LNCaP clone FGC (cell line): ENCODE measurements around the gene HDAC4.

Source experiments
- DNase-seq: peaks from one replicate; pipeline ENCODE4 v3.0.0-alpha.2; 2011; ENCODE audit warnings: low read depth
- H3K4me3 ChIP-seq: 2 replicates; pipeline ENCODE4 v1.5.1; 2011; ENCODE audit warnings: mild to moderate bottlenecking, low read depth, low read length, control low read depth
- TF ChIP-seq, protein P1 (sequence below): IDR thresholded peaks from 2 replicates; pipeline ENCODE4 v1.5.1; 2012; ENCODE audit warnings: mild to moderate bottlenecking; ENCODE audit not compliant: control insufficient read depth, insufficient read depth; ENCODE audit errors: extremely low read depth

The HDAC4 gene

DNA sequence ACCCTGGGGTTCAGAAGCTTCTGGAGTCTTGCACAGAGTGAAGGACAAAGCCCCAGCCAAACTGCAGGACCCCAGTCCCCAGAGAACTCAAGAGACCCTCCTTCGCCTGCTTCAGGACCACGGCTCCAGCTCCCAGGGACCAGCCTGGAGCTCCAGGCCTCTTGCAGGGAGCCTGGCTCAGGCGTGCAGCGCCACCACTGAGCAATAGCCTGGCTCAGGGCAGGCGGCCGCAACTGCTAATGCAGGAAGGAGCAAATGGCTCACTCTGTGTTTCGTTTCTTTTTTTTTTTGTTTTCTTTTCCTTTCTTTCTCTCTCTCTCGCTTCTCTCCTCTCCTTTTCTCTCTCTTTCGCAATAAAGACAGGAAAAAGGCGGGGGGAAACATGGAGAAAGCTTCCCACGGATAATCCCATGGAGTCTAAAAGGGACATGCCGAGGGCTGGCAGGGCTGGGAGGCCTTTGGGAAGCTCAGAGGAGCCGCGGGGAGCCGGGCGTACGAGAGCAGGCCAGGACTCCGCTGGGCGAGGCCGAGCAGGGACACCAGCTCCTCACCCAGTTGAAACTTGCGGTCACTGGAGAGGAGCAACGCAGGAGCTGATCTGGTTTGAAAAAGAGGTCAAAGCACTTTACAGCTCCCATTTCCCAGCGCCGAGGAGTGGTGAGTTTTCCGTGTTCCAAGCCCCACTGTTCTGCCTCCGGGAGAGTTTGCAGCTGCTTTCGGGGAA, 308.1 kb downstream of the HDAC4 start:
- DNase-seq, result no peak
- H3K4me3 ChIP-seq, result no peak overlapping the region
- TF ChIP-seq, protein P1, sequence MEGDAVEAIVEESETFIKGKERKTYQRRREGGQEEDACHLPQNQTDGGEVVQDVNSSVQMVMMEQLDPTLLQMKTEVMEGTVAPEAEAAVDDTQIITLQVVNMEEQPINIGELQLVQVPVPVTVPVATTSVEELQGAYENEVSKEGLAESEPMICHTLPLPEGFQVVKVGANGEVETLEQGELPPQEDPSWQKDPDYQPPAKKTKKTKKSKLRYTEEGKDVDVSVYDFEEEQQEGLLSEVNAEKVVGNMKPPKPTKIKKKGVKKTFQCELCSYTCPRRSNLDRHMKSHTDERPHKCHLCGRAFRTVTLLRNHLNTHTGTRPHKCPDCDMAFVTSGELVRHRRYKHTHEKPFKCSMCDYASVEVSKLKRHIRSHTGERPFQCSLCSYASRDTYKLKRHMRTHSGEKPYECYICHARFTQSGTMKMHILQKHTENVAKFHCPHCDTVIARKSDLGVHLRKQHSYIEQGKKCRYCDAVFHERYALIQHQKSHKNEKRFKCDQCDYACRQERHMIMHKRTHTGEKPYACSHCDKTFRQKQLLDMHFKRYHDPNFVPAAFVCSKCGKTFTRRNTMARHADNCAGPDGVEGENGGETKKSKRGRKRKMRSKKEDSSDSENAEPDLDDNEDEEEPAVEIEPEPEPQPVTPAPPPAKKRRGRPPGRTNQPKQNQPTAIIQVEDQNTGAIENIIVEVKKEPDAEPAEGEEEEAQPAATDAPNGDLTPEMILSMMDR, result no peak

DNA sequence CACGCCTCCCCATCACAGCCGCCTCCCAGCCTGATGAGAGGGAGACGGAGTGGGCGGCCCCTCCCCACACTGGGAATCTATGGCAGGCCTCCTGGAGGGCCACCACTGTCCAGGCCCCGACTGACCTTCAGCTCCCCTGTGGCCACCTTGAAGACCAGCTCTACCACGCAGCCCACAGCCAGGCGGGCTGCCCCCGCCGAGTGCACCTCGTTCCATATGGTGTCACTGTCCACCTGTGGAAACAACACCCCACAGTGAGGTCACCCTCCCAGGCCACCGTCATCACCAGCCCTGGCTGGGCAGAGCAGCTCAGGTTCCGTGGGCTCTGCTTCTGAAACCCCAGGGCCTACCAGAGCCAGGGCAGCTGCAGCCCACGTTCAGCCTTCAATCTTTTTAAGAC, 310.9 kb downstream of the HDAC4 start:
- no peak overlapping the region for H3K4me3 ChIP-seq
- DNase-seq, result no peak
- TF ChIP-seq, protein P1, result no peak

DNA sequence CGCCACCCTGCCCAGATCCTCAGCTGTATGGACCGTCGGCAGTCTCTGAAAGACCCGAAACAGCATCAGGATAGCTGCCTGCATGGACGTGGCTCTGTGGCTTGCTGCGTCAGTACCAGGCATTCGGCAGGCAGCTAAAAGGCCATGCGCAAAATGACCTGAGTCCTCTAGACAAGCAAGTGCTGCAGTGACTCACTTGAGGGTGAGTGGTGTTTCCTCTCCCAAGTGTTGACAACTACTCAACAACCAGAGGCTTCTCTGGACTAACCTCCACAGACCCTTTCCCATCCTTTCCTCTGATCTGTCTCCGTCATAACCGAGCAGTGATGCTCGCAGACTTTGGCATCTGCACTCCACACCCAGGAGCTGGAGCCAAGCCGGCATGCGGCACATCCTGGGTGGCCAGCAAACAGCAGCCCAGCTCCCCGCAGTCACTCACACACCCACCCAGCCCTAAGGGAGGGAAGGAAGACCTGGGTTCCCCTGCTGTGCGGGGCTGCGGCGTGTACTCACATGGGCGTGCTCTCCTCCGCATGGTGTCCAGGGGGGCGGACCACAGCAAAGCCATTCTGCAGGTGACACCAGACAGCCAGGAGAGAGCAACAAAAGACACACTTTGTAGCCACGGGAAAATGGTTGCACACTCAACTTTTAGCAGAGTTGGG, 313.6 kb downstream of the HDAC4 start:
- TF ChIP-seq, protein P1, result no peak
- no peak overlapping the region for H3K4me3 ChIP-seq
- no peak for DNase-seq

DNA sequence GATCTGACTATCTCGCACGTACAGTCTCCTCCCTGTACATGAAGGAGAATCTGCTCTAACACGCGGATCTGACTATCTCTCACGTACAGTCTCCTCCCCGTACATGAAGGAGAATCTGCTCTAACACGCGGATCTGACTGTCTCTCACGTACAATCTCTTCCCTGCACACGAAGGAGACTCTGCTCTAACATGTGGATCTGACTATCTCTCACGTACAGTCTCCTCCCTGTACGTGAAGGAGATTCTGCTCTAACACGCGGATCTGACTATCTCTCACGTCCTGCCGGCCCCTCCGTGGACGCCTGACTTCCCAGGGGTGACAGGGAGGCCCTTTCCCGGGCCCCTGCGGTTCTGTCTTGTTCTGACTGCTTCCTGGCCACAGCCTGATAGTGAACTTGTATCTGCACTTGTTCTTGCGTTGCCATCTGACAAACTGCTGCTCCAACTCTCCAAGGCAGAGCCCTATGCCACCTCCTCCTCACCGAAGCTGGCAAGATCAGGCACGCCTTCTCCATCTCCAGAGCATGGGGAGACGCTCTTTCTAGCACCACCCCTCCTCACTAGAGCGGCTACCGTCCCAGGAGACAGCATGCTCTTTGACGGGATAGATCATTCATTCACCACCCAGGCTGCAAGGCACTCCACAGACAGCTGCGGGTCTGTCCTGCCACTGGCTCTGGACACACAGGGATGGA, 314.3 kb downstream of the HDAC4 start:
- DNase-seq, result no peak
- TF ChIP-seq, protein P1, result no peak
- H3K4me3 ChIP-seq, result no peak overlapping the region

DNA sequence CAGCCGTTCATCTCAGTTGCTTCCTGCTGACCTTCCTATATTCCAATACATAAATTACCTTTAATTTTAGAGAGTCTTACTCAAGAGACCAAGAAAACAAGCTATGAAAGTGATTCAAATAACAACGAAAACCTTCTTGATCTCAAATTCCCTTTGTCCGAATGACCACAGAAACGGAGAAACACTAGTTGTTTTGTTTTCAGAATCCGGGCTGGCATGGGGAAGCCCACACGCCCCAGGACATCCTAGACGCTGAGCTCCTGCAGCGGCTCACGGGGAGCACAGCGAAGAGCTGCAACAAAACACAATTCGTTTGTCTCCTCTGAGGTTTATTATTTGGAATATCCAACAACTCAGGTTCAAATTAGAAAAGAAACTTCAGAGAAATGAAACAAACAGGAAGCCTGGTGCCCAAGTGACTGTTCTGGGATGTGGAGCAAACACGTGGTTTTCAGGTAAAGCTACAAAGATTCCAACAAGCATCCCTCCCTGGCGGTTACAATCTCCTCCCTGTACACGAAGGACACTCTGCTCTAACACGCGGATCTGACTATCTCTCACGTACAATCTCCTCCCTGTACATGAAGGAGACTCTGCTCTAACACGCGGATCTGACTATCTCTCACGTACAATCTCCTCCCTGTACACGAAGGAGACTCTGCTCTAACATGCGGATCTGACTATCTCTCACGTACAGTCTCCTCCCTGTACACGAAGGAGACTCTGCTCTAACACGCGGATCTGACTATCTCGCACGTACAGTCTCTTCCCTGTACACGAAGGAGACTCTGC, 315.4 kb downstream of the HDAC4 start:
- TF ChIP-seq, protein P1, result no peak
- no peak overlapping the region for H3K4me3 ChIP-seq
- DNase-seq, result no peak

DNA sequence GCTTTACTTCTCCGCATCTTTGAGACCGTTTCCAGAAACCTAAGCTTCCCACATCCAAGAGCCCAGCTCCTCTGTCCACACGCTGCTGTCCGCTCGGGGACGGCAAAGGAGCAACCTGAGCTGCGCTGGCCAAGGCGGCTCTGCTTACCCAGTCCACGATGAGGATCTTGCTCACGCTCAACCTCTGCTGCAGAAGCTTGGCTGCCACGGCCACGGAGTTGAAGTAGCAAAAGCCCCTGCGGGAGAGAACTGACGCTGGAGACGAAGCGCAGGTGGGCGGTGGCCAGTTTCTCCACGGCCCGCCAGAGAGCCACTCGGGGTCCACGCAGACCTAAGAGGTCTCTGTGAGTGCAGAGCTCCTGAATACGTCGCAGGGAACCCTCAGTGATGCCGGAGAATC, 316.8 kb downstream of the HDAC4 start:
- no peak overlapping the region for H3K4me3 ChIP-seq
- TF ChIP-seq, protein P1, result no peak
- DNase-seq, result no peak
